GM18870 (cell line): ENCODE measurements around the gene DPH7.
"Not testable (repeated sequence)": the region's sequence is repeated elsewhere in the genome, so short reads cannot be mapped to it uniquely, and the experiment has no call there.

Experiments
- ATAC-seq: cut with Tn5 transposase; IDR thresholded peaks from one replicate; pipeline ENCODE4 v1.9.1; 2021; ENCODE audit warnings: moderate library complexity; ENCODE audit not compliant: unreplicated experiment

Gene DPH7

GRCh38 chr9:137550958-137551263 lies 27.8 kb downstream of the DPH7 start:
- ATAC-seq: not testable (repeated sequence)

DNA sequence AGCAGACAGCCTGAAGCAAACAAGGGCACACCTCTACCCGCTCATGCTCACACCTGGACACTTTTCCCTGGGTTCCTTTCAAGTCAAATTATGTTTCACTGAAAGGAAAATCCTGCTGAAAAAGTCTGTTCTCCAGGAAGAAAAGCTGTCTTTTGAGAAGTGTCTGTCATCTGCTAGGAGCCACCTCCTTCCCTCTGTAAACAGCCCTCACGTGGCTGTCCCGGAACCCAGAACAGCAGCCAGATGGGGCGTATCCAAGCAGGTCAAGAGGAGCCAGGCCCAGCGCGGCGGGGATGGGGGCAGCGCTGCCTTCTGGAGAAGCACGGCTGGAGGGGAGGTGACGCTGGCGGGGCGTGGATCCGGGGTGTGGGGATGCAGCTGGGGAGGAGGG lies 28.5 kb downstream of the DPH7 start, which contains the start of gene PNPLA7:
Gene PNPLA7, minus strand, starts transcription at position 172 of the 391 bp plus-strand sequence. CDS start 205 bp downstream, outside the sequence.
- no peak for ATAC-seq

- ATAC-seq: no peak
Measured at GRCh38 chr9:137547687-137548543, 30.8 kb downstream of the DPH7 start.

DNA sequence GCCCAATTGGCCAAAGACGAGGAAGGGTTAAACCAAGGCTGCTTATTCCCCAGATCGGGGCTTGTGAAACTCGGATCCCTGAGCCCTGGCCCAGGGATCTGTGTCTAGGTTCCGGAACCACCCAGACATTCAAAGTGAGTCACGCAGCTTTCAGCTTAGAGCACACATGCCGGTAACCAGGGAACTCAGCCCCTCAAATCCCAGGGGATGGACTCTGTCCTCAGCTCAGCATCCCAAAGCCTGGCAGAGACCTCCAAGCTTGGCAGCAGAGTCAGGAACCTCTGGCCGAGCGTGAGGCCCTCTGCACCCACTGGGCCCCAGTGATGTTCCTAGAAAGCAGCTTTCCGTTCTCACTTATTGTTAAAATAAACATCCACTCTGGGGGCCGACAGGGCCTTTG lies 33.6 kb downstream of the DPH7 start:
- ATAC-seq: no peak

DNA sequence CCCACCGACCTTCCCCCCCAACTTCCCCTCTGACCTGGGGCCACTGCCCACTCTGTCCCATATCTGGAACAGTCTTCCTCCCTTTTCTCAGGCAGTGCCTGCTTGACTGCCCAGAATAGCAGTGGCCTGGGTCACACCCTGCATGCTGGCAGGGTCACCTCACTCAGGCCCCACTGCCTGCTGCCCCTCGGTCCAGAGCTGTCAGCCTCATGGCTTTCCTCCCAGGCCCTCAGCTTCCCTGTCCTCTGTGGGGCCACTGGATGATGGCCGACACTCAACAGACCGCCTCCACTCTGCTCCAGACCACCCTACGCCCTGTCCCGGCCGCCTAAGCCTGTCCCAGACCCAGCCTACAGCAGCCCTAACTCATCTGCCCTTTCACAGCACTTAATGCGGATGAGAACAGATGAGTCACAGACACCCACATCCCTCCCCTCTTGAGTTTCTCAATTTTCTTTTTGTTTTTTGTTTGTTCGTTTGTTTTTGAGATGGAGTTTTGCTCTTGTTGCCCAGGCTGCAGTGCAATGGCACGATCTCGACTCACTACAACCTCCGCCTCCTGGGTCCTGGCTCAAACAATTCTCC lies 34.5 kb downstream of the DPH7 start:
- ATAC-seq: no peak

DNA sequence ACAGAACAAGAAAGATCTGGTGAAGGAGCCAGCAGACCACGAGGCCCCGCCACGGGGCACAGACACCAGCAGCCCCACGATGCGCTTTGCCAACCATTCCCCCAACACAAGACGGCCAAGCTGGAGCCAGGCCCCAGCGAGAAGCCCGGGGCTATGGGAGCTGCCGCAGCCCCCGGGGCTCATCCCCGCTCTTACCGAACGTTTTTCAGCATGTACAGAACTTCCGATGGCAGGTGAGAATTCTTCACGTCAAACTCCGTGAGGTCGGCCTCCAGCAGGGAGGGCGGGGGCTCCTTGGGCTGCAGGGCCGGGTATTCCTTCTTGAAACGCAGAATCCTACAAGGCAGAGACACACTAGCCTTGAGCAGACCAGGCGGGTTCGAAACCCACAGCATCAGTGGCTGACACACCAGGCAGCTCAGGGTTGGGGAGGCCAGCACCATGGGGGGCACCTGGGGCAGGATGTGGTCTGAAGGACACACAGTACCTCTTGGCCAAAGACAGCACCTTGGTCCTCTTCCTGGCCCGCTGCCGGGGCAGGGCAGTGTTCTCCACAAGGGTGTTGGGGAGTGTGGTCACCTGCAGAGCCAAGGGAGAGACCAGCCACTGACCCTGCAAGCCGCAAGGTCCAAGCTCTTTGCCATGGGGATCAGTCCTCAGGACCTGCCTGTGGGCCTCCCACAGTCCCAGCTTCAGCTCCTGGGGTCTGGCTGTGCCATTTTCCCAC lies 35.3 kb downstream of the DPH7 start:
- no peak for ATAC-seq

- no peak for ATAC-seq
Measured at GRCh38 chr9:137542486-137542885, 36.2 kb downstream of the DPH7 start.

GRCh38 chr9:137540536-137540935 lies 38.2 kb downstream of the DPH7 start:
- no peak for ATAC-seq

DNA sequence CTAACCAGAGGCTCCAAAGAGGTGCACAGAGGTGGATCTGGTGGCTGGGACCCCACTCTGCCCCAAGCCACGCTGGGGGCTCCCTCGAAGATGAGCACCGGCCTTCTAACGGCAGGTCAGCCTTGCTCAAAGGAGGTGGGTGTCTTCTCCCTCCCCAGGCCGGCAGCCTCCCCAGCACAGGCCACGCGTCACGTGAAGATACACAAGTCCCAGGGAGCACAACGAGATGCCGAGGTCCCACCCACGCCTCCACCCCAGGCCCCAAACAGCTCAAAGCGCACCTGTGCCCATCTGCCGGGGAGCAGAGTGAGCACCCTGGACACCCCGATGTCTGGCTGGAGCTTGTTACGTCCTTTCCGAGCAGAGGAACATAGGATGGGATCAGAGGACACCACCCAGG lies 40.7 kb downstream of the DPH7 start:
- ATAC-seq: no peak

DNA sequence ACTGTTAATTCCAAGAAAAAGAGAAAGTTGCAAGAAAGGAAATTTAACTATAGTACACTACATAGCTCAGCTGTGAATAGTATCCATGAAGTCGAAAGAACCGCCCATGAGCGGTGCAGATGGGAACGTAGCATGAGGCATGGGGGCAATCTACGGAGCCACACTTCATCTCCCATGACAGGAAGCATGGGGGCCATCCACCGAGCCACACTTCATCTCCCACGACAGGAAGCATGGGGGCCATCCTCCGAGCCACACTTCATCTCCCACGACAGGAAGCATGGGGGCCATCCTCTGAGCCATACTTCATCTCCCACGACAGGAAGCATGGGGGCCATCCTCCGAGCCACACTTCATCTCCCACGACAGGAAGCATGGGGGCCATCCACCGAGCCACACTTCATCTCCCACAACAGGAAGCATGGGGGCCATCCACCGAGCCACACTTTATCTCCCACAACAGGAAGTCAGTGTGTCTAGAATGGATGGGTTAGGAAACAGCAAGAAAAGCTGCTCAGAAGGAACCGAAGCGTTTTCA lies 42.1 kb downstream of the DPH7 start:
- not testable (repeated sequence) for ATAC-seq

GRCh38 chr9:137535120-137535428 lies 43.7 kb downstream of the DPH7 start:
- no peak for ATAC-seq

GRCh38 chr9:137534256-137535119 lies 44.2 kb downstream of the DPH7 start:
- no peak for ATAC-seq

DNA sequence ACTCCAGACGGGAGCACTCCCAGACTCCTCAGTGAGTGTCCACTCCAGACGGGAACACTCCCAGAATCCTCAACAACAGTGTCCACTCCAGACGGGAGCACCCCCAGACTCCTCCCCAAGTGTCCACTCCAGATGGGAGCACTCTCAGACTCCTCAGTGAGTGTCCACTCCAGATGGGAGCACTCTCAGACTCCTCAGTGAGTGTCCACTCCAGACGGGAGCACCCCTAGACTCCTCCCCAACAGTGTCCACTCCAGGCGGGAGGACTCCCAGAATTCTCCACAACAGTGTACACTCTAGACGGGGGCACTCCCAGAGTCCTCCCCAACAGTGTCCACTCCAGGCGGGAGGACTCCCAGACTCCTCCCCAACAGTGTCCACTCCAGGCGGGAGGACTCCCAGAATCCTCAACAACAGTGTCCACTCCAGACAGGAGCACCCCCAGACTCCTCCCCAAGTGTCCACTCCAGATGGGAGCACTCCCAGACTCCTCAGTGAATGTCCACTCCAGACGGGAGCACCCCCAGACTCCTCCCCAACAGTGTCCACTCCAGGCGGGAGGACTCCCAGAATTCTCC lies 45.7 kb downstream of the DPH7 start:
- not testable (repeated sequence) for ATAC-seq

DNA sequence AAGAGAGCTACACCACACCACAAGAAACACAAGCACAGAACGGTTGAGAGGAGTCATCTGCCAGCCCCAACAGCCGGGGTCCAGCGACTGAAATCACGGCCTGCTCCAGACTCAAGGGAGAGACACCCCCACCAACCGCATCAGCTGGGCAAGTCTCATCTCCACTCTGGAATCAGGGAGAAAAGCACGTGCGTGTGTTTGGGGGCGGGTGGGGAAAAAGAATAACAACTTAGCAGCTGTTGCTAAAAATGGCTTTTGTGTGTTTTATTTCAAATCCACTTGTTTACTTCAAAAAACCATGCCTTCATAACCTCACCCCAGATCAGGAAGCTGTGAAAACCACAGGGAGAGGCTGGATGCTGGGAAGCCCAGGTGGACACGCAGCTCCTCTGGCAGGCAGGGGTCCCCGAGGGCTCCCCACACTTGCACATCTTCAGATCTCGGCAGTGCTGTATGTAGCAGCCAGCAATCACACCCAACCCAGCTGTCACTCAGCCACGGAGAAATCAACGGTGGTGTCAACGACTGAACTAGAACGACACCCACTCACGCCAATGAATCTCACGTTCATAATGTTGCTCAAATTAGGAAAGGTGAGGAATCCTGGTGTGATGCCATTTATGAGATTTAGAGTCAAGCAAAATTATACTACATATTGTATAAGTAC lies 47.5 kb downstream of the DPH7 start:
- no peak for ATAC-seq

- ATAC-seq: no peak
Measured at GRCh38 chr9:137530331-137530730, 48.4 kb downstream of the DPH7 start.

- ATAC-seq: no peak
Measured at GRCh38 chr9:137524981-137525317, 53.8 kb downstream of the DPH7 start.

GRCh38 chr9:137524161-137524980 lies 54.4 kb downstream of the DPH7 start:
- no peak for ATAC-seq

DNA sequence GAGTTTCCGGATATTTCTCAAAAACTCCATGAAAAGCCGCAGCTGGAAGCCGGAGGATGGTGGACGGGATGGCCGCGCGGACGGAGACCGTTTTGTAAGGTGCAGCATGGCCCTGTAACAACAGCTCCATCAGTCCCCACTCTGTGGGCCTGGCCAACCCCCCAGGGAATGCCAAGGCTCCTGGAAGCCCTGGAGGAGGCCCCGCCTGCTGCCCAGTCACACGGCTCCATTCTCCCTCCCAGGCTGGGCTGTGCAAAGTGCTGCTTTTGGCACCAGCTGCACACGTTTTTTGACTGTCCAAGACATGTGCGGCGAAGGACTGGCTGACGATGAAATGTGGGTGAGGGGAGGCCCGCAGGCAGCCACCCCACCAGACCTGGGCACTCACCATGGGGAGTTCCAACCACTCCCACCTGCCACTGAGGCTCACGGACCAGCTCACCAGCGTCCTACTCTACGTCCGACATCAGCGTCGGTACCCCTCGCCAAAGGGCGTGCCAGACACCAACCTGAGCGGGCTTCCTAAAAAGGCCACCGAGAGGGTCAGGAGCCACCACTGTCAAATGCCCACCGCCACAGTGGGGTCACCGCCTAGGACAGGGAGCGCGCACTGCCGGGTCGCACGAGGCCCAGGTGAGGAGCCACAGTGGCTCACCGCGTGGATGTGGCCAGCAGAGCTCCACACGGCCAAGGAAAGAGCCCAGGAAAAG lies 55.8 kb downstream of the DPH7 start:
- no peak for ATAC-seq
